C4-2B (cell line): Measurements from ENCODE around the gene TP53TG5.

Experiments used
- H3K27ac ChIP-seq: fragments of 450-650 bp; 2 replicates; pipeline ENCODE4 v1.5.1; 2017
- ZFX ChIP-seq: fragments of 450-650 bp; IDR thresholded peaks from 2 replicates; pipeline ENCODE4 v1.6.1; 2017
- TF ChIP-seq, protein P1 (sequence below): fragments of 450-650 bp; conservative IDR thresholded peaks from 2 replicates; pipeline ENCODE4 v1.5.1; 2017; ENCODE audit warnings: mild to moderate bottlenecking

The TP53TG5 gene

GRCh38 chr20:45363611-45364492 lies 14.3 kb downstream of the TP53TG5 start:
- peak overlapping the region; percentile 83 for H3K27ac ChIP-seq
- no peak for TF ChIP-seq ZFX
- TF ChIP-seq, protein P1, sequence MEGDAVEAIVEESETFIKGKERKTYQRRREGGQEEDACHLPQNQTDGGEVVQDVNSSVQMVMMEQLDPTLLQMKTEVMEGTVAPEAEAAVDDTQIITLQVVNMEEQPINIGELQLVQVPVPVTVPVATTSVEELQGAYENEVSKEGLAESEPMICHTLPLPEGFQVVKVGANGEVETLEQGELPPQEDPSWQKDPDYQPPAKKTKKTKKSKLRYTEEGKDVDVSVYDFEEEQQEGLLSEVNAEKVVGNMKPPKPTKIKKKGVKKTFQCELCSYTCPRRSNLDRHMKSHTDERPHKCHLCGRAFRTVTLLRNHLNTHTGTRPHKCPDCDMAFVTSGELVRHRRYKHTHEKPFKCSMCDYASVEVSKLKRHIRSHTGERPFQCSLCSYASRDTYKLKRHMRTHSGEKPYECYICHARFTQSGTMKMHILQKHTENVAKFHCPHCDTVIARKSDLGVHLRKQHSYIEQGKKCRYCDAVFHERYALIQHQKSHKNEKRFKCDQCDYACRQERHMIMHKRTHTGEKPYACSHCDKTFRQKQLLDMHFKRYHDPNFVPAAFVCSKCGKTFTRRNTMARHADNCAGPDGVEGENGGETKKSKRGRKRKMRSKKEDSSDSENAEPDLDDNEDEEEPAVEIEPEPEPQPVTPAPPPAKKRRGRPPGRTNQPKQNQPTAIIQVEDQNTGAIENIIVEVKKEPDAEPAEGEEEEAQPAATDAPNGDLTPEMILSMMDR = no peak

DNA sequence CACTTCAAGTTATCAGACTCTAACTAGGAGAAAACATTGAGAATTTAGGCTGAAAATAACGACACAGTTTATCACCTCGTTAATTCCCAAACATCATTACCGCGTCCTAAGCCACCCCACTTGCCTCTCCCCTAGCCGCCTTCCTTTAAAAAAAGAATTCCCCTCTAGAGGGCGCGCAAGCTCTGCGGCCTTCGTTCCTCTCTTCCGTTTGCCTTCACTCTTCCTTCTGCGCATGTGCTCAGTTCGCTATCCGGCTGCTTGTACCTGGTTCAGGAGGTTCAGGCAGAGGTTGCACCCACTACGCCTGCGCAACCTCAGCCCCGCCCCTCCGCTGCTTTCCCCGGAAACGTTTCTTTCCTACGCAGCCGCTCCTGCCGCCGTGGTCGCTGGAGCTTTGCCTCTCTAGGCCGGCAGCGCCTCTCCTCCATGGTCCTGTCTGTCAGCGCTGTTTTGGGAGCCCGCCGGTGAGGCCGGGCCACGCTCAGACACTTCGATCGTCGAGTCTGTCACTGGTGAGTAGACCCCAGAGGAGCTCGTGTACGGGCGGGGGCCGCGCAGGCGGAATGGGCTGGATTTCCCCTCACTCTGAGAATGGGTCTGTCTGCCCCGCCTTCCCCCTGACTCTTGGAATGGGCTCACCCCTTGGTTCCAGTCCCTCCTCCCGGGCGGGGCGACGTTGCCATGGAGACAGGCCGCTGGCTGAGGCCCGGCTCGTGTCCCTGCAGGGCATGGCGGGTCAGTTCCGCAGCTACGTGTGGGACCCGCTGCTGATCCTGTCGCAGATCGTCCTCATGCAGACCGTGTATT lies 15.1 kb downstream of the TP53TG5 start, which contains the start of gene SYS1:
TSS of gene SYS1 (plus strand) at position 353 of the 807 bp plus-strand sequence. CDS start at position 729, 376 bp downstream.
- no peak for TF ChIP-seq ZFX
- TF ChIP-seq, protein P1 = peak; percentile 99
- peak within 1 kb of the TSS; percentile 83 for H3K27ac ChIP-seq

DNA sequence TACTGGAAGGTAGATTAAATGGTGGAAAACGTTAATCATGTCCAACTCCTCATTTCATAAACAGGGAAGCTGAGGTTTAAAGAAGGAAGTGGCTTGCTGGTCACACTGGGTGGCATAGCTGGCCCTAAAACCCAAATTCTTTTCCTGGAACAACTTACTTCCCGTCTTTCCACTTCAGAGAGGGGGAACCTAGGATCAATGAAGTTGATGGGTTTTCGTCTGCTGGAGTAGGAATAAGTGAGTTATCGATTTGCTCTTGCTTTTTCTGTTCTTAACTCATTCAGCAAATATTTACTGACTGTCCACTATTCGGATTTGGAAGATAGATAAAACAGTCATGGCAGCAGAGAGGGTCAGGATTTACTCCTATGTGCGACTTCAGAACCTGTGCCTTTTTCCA lies 16.3 kb downstream of the TP53TG5 start:
- no peak overlapping the region for H3K27ac ChIP-seq
- no peak for TF ChIP-seq ZFX
- TF ChIP-seq, protein P1 = no peak

GRCh38 chr20:45359406-45360148 lies 18.5 kb downstream of the TP53TG5 start:
- no peak overlapping the region for H3K27ac ChIP-seq
- TF ChIP-seq ZFX = no peak
- TF ChIP-seq, protein P1 = no peak

DNA sequence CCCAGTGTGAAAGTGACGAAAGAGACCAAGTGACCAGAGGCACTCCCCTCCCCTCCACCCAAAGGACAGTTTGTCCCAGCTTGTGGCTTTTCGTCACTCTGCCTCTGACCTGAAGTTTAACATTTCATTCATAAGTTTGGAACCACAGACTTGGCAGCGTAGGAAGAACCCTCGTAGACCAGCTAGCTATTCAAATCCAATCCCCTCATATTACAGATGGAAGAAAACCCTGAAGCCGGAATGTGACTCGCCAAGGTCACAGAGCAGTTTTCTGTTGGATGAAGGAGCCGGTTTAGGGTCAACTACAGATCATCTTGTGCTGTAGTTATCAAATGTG lies 19.1 kb downstream of the TP53TG5 start:
- TF ChIP-seq ZFX = no peak
- TF ChIP-seq, protein P1 = no peak
- no peak overlapping the region for H3K27ac ChIP-seq

DNA sequence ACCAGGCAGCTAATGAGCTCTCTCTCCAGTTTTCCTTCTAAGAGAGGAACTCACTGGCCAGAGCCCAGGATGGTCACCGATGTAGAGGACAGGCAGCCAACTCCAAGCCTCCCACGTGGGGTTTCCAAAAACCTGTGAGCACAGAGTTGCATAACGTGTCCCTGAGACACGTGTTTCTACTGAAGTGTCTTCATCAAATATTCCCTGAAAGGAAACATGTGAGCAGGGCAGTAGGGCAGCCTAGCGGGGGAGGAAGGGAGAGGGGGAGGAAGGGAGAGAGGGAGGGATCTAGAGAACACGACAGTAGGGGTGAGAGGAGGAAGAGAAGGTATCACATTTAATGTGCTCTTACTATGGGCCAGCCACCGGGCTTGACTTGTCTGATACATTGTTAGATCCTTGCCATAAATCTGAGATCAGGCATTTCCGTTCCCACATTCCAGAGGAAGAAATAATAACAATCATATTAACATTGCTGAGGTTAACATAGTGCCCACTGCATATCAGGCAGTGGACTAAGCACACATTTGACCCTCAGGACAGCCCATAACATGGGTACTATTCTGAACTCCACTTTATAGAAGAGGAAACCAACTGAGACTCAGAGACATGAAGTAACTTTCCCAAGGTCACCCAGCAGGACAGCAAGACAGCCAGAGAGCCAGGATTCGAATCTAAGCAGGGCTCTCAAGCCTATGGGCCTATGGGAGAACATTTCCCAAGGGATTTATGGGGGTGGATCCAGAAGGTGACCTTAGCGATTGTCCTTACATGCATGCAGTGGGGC lies 19.6 kb downstream of the TP53TG5 start:
- H3K27ac ChIP-seq = no peak overlapping the region
- no peak for TF ChIP-seq ZFX
- TF ChIP-seq, protein P1 = no peak
